K562 (cell line): ENCODE results near the gene DCST1. TPM values are rescaled to one million over a fixed set of nuclear protein-coding genes. Genes with fewer than 3 reads are reported as not detected.

Experiments used
- ADNP ChIP-seq: fragments of 200-800 bp; sonication (Bioruptor generic); IDR thresholded peaks from 2 replicates; pipeline ENCODE4 v1.6.1; 2016; ENCODE audit warnings: missing genetic modification characterization, missing compliant biosample characterization
- ARHGAP35 ChIP-seq: fragments of 450-650 bp; IDR thresholded peaks from 2 replicates; pipeline ENCODE4 v1.6.1; 2018; ENCODE audit not compliant: partially characterized antibody
- BDP1 ChIP-seq: IDR thresholded peaks from 3 replicates; pipeline ENCODE4 v1.6.1; 2011; ENCODE audit not compliant: insufficient read length, insufficient read depth
- CHD1 ChIP-seq: fragments of 200-600 bp; sonication (generic); IDR thresholded peaks from one replicate; pipeline ENCODE4 v1.6.1; 2012; ENCODE audit warnings: mild to moderate bottlenecking, moderate library complexity, low read length, inconsistent platforms
- E2F3 ChIP-seq: fragments of 250-450 bp; sonication (Bioruptor Pico); IDR thresholded peaks from 2 replicates; pipeline ENCODE4 v1.4.0; 2020; ENCODE audit warnings: mild to moderate bottlenecking
- FOXJ2 ChIP-seq: fragments of 200-800 bp; sonication (Bioruptor generic); IDR thresholded peaks from 2 replicates; pipeline ENCODE4 v1.6.1; 2016; ENCODE audit warnings: missing genetic modification characterization, missing compliant biosample characterization
- NFXL1 ChIP-seq: fragments of 450-650 bp; formaldehyde crosslinking; IDR thresholded peaks from 2 replicates; pipeline ENCODE4 v1.4.0; 2021; ENCODE audit warnings: mild to moderate bottlenecking
- SMARCC2 ChIP-seq: fragments of 450-650 bp; IDR thresholded peaks from 2 replicates; pipeline ENCODE4 v1.6.1; 2017; ENCODE audit warnings: antibody characterized with exemption, moderate library complexity, mild to moderate bottlenecking, low read depth
- TOE1 ChIP-seq, 2 experiments: fragments of 450-650 bp in 1 of 2; sonication (generic) in 1 of 2; formaldehyde crosslinking in 1 of 2; IDR thresholded peaks; 2 replicates each; pipeline versions ENCODE4 v1.7.1 to v1.8.0; 2016 to 2022; ENCODE audit warnings: borderline replicate concordance in 2 of 2, mild to moderate bottlenecking in 2 of 2, antibody characterized with exemption in 1 of 2, inconsistent platforms in 1 of 2, low read depth in 1 of 2, missing genetic modification reagents in 1 of 2, moderate library complexity in 1 of 2
- XRCC5 ChIP-seq: fragments of 200-400 bp; formaldehyde crosslinking; IDR thresholded peaks from 2 replicates; pipeline ENCODE4 v1.6.1; 2017; ENCODE audit warnings: low read depth, mild to moderate bottlenecking, low read length
- YY1 ChIP-seq, 3 experiments: IDR thresholded peaks; 2 replicates each; pipeline ENCODE4 v1.6.1; 2011; ENCODE audit warnings: low read length in 2 of 3, mild to moderate bottlenecking in 2 of 3, moderate library complexity in 2 of 3, borderline replicate concordance in 1 of 3, control low read depth in 1 of 3, low read depth in 1 of 3; ENCODE audit not compliant: insufficient read depth in 3 of 3, insufficient replicate concordance in 2 of 3, control insufficient read depth in 1 of 3, insufficient read length in 1 of 3; ENCODE audit errors: extremely low read depth in 1 of 3
- ZNF347 ChIP-seq: fragments of 450-650 bp; formaldehyde crosslinking; IDR thresholded peaks from 2 replicates; pipeline ENCODE4 v1.4.0; 2020; ENCODE audit warnings: low read depth, mild to moderate bottlenecking, moderate library complexity
- ZNF707 ChIP-seq: fragments of 250-450 bp; sonication (Bioruptor Pico); conservative IDR thresholded peaks from 2 replicates; pipeline ENCODE4 v1.8.0; 2022; ENCODE audit warnings: inconsistent platforms, mild to moderate bottlenecking, moderate library complexity
- ZNF785 ChIP-seq: fragments of 250-450 bp; sonication (Bioruptor Pico); IDR thresholded peaks from 2 replicates; pipeline ENCODE4 v1.4.0; 2020; ENCODE audit warnings: mild to moderate bottlenecking
- polyA plus RNA-seq, 8 experiments: library from polyadenylated mRNA; depleted of rRNA in 4 of 8; stranded (reverse) in 5 of 8; unstranded in 3 of 8; fragments of >200 nt; fragmentation: Nextera tagmentation in 2 of 8; fragmentation: Illumina TruSeq in 1 of 8; extraction: Ambion mirVana in 2 of 8; extraction: Trizol in 1 of 8; gene quantifications; 2 replicates each; pipeline versions ENCODE4 v1.2.1 to v1.2.3, GENCODE V29; 2011 to 2014; ENCODE audit warnings: inconsistent platforms in 1 of 8, missing spikeins in 1 of 8
- total RNA-seq, 7 experiments: library from RNA; depleted of rRNA in 6 of 7; stranded (reverse); fragments of >200 nt in 6 of 7; fragmentation: Illumina TruSeq in 2 of 7; extraction: Trizol in 2 of 7; gene quantifications; 2 replicates each; pipeline versions ENCODE4 v1.2.1 to v1.2.3, GENCODE V29; 2011 to 2021; ENCODE audit warnings: low replicate concordance in 1 of 7
- TF ChIP-seq, protein P1 (sequence below): sonication (generic); IDR thresholded peaks from 2 replicates; pipeline ENCODE4 v1.6.1; 2016
- TF ChIP-seq, protein P2 (sequence below): fragments of 250-450 bp; sonication (Bioruptor Pico); IDR thresholded peaks from 2 replicates; pipeline ENCODE4 v1.5.0; 2022; ENCODE audit warnings: mild to moderate bottlenecking
- TF ChIP-seq, protein P3 (sequence below): sonication (generic); formaldehyde crosslinking; IDR thresholded peaks from 2 replicates; pipeline ENCODE4 v1.8.0; 2022; ENCODE audit warnings: mild to moderate bottlenecking, low read depth, missing genetic modification reagents

Gene DCST1
- total and polyA plus RNA-seq, 9 of the 15 experiments (the other 6 are each of a cell fraction or from before 2014, with no cell fraction given) = not detected

DNA sequence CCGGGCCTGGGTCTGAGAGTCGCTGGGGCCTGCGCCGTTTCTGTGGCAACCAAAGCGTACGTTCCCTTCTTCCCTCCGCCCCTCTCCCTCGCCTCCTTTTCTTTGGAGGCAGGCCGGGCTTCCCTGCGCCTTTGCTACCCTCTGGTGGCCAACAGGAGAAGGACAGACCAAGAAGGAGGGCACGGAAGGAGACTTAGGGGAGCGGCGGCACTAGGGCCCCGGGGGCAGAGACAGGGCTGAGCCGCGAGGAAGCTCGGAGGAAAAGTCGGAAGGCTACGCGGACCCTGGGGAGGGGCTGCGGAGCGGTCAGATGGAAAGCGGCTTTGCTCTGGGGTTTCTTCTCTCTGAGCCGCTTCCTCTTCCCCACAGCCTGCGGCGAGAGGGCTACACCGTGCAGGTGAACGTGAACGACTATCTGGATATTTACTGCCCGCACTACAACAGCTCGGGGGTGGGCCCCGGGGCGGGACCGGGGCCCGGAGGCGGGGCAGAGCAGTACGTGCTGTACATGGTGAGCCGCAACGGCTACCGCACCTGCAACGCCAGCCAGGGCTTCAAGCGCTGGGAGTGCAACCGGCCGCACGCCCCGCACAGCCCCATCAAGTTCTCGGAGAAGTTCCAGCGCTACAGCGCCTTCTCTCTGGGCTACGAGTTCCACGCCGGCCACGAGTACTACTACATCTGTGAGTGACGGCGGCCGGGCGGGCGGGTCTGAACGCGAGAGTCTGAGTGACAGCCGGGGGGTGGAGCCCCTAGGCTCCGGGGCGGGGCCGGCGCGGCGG lies 51.3 kb downstream of the DCST1 start (continued):
- TF ChIP-seq, protein P1, sequence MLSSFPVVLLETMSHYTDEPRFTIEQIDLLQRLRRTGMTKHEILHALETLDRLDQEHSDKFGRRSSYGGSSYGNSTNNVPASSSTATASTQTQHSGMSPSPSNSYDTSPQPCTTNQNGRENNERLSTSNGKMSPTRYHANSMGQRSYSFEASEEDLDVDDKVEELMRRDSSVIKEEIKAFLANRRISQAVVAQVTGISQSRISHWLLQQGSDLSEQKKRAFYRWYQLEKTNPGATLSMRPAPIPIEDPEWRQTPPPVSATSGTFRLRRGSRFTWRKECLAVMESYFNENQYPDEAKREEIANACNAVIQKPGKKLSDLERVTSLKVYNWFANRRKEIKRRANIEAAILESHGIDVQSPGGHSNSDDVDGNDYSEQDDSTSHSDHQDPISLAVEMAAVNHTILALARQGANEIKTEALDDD = no peak
- no peak for TF ChIP-seq ARHGAP35
- peak; percentile 94 for TF ChIP-seq TOE1 (IDR thresholded peaks at IDR 0.05; ENCODE audit: borderline replicate concordance)
- TF ChIP-seq TOE1 (CRISPR knock-in tag; IDR thresholded peaks at IDR 0.05; ENCODE audit: borderline replicate concordance, low read depth) = no peak
- TF ChIP-seq XRCC5 = peak; percentile 98
- TF ChIP-seq, protein P2, sequence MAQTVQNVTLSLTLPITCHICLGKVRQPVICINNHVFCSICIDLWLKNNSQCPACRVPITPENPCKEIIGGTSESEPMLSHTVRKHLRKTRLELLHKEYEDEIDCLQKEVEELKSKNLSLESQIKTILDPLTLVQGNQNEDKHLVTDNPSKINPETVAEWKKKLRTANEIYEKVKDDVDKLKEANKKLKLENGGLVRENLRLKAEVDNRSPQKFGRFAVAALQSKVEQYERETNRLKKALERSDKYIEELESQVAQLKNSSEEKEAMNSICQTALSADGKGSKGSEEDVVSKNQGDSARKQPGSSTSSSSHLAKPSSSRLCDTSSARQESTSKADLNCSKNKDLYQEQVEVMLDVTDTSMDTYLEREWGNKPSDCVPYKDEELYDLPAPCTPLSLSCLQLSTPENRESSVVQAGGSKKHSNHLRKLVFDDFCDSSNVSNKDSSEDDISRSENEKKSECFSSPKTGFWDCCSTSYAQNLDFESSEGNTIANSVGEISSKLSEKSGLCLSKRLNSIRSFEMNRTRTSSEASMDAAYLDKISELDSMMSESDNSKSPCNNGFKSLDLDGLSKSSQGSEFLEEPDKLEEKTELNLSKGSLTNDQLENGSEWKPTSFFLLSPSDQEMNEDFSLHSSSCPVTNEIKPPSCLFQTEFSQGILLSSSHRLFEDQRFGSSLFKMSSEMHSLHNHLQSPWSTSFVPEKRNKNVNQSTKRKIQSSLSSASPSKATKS (CRISPR knock-in tag) = no peak
- no peak for TF ChIP-seq CHD1
- TF ChIP-seq SMARCC2 = no peak
- TF ChIP-seq ZNF707 (CRISPR knock-in tag) = no peak
- TF ChIP-seq BDP1 = no peak
- no peak for TF ChIP-seq NFXL1 (CRISPR knock-in tag)
- TF ChIP-seq, protein P3, sequence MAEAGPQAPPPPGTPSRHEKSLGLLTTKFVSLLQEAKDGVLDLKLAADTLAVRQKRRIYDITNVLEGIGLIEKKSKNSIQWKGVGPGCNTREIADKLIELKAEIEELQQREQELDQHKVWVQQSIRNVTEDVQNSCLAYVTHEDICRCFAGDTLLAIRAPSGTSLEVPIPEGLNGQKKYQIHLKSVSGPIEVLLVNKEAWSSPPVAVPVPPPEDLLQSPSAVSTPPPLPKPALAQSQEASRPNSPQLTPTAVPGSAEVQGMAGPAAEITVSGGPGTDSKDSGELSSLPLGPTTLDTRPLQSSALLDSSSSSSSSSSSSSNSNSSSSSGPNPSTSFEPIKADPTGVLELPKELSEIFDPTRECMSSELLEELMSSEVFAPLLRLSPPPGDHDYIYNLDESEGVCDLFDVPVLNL (CRISPR knock-in tag) = no peak
- no peak for TF ChIP-seq ZNF347
- no peak for TF ChIP-seq ADNP (tag)
- no peak for TF ChIP-seq ZNF785
- peak in 2 of 3 experiments; percentile 15 to 63 for TF ChIP-seq YY1 (IDR thresholded peaks at IDR 0.05; ENCODE audit: borderline replicate concordance in 1 of 3, control insufficient read depth in 1 of 3, extremely low read depth in 1 of 3, insufficient read depth in 3 of 3, insufficient read length in 1 of 3, insufficient replicate concordance in 2 of 3, low read depth in 1 of 3, low read length in 2 of 3)
- TF ChIP-seq FOXJ2 (tag) = no peak
- no peak for TF ChIP-seq E2F3 (CRISPR knock-in tag)
